Left lobe of liver (tissue), 2 donors: Measurements from ENCODE around the gene MEDAG. TPM values are rescaled to one million over a fixed set of nuclear protein-coding genes. Genes with fewer than 3 reads are reported as not detected.

Source experiments
- ATAC-seq: fragments of 200-7000 bp; cut with Tn5 transposase; one replicate; pipeline ENCODE4 v1.9.1; 2020; ENCODE audit warnings: mild to moderate bottlenecking, moderate library complexity
- DNase-seq: peaks from one replicate; pipeline ENCODE4 v3.0.0-alpha.2; 2020; ENCODE audit warnings: low spot score
- total RNA-seq: library from RNA; stranded (reverse); gene quantifications from one replicate; pipeline ENCODE4 v1.2.1, GENCODE V29; 2021
- donor health status: DM: no; HTN: no; CAD: no; lungs with moderate emphysema.
- donor health status: DM: no; HTN: yes; CAD: no.

The MEDAG gene
- total RNA-seq, 1 donor from 2014 or later: 0.18 TPM

DNA sequence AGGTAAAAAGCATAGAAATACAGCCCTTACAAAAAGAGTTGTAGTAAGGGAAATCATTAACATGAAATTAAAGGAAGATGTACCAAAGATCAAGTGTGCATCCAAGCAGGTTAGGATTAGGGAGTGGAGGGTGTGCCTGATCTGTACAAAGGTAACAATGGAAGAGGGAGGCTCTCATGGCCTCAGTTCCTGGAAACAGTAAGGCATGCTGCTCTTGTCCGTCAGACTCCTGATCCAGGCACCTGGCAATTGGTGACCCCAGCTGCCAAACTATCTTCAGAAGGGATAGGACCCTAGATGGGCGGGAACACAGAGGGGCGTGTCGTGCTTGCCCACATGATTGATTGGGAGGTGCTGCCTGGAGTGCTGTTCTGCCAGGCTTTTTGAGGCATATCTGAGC is 30.9 kb downstream of the MEDAG start:
- no peak for DNase-seq
- ATAC-seq: no peak

DNA sequence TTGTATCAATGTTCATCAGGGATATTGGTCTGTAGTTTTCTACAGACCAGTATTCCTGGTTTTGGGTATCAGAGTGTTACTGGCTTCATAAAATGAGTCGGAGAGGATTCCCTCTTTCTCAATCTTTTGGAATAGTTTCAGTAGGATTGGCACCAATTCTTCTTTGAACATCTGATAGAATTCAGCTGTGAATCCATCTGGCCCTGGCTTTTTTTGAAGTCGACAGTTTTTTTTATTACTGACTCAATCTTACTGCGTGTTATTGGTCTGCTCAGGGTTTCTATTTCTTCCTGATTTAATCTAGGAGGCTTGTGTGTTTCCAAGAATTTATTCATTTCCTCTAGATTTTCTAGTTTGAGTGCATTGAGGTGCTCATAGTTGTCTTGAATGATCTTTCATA is 37.8 kb downstream of the MEDAG start:
- DNase-seq (no peak), ATAC-seq (no peak)

DNA sequence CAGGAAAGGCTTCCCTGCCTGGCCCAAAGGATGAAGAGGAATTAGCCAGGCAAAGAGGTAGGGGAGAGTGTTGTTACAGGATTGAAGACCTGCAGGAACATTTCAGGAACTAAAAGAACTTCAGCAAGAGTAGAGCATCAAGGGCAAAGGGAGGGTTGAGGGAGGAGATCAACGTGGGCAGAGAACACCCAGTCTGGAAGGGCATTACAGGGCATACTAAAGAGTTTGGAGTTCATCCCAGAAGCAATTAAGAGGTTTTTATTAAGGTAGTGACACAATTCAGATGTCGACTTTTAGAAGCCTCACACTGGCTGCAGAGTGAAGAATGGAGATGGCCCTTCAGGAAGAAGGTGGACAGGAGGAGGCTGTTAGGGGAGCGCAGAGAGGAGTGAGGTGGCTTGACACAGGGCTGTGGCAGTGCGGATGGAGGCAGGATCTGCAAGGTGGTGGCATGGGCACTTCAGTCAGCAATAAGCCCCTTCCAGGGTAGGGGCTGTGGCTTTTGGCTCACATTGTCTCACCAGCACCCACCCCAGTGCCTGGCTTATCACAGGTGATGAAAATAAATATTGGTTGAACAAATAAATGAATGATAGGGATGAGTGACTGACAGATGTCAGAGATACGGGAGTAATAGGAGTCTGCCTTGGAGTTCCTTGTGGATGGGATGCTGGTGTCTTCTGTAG is 51.3 kb downstream of the MEDAG start:
- no peak for ATAC-seq
- DNase-seq: no peak

DNA sequence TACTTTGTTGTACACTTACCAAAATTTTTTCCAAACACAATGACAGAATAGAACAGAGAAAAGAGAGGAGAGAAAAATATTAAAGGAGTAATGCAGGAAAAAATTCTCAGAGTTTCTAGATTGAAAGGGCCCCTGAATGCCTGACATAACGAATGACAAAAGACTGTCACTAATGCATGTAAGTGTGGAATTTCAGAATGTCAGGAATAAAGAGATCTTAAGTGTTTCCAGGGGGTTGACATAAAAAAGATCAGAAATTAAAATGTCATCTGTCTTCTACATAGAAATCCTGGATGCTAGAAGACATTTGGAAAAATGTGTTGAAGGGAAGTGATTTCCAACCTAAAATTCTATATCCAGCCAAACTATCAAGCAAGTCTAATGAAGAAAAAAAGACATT is 53.6 kb downstream of the MEDAG start:
- no peak for DNase-seq
- ATAC-seq: no peak

DNA sequence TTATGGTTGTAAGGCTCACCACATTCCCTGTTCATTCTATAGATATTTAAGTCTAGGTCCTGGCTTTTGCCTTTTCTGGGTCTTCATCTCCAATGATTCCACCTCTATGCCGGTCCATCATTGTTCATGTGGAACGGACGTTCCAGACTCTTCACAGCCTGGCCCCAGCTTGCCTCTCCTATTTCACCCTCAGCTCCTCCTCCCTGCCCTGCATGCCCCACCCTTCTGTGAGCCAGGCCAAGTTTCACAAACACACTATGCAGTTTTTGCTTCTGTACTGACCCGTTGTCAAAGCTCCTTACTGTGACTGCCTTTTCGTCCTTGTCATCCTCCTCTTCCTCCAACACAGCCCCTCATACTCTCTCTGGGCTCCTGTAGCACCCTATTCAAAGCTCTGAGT is 57.7 kb downstream of the MEDAG start:
- DNase-seq (no peak), ATAC-seq (peak; percentile 42)

DNA sequence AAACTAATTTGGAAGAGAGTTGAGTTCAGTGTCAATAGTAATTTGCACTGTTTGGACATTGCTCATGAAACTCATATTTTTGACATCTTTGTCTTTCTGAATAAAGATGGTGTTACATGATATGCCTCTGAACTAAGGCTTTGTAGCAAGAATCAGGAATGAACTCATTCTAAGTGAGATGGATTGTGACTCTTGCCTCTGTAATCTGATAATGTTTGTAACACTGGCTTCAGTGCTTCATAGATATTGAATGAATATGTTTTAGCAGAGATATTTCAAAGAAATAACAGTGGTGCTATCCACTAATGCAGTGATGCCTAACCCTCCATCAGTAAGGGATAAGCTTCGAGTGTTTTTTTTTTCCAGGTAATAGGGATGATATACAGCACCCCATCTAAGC is 59.3 kb downstream of the MEDAG start:
- DNase-seq (no peak), ATAC-seq (no peak)

DNA sequence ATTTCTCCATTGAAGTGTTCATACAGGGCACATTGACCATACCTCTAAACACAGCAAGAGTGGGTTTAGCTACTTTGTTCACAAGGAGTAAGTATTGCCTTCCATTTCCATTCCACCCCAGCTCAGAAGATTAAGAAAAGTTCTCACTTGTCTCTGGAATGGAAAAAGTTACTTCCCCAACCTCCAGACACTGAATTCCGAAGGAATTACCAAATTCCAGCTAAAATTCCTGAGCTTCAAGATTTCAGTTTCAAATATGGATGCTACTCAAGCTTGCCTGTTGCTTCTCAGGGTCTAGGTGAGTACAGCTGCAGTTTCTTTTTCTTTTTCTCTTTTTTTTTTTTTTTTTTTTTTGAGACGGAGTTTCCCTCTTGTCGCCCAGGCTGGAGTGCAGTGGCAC is 60.0 kb downstream of the MEDAG start:
- DNase-seq (no peak), ATAC-seq (no peak)

DNA sequence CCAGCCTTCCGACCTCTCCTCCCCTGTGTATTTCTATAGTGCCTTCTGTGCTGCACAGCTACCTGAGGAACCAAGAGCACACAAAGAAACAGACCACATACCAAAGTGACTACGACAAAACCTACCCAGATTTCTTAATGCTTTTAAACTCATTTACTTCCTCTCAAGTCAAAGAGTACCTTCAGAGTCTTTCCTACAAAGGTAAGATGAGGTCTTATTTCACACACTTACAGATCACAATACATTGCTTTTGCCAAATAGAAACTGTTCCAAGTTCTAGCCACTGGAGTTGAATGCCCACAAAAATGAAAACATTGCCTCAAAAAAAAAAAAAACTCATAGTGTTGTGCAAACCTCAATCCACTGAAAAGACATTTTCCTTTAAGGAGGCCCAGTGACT is 62.8 kb downstream of the MEDAG start:
- no peak for DNase-seq
- ATAC-seq: no peak

DNA sequence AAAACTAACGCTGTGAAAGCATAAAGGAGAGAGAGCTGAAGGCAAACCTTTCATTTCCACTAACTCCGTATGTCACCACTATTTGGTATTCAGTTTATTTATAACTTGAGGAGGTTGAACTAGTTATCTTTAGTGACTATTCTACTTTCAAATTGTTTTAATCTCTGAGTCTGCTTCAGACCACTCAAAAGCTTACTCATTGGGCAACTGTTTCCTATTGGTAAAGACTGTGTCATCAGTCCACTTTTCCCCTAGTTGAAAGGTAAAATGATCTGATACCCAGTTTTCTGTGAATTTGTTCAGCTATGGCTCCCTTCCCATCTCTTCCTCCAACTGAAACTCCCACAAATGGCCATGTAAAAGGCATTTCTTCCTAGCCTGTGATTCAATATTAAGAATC is 65.5 kb downstream of the MEDAG start:
- DNase-seq: no peak
- ATAC-seq: no peak

DNA sequence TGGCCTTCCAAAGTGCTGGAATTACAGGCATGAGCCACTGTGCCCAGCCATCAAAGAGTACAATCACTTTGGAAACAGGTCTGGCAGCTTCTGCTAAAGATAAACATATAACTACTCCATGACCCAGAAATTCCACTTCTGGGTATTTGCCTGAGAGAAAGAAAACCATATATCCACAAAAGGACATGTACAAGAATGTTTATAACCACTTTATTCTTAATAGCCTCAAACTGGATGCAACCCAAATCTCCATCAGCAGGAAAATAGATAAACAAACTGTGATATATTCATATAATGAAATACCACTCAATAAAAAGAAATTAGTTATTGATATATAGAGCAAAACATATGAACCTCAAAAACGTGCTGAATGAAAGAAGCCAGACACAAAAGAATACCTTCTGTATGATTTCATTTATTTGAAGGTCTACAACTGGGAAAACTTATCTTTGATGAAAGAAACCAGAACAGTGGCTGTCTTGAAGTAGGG is 66.9 kb downstream of the MEDAG start:
- ATAC-seq (no peak), DNase-seq (no peak)

DNA sequence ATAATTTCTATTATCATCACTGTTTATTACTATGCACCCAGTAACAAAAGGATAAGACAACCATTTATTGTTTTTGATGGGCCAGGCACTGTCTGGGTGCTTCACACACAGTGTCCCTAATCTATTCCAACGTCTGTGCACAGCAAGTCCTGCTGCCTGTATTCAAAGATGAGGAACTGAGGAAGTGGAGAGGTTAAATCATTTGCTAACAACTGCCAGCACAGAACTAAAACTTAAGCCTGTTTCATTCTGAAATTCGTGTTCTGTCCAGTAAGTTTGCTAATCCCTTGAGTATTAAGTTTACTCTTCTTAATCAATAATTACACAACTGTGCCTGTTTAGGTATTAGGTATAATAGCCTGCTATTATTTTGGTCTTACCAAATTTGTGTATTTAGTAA is 68.3 kb downstream of the MEDAG start:
- no peak for ATAC-seq
- DNase-seq: no peak

Other genes with a start within 250 kb of the MEDAG start
- gene ALOX5AP, start 170.7 kb upstream of the MEDAG start, total RNA-seq: 1.5 TPM
- gene TEX26, start 26.4 kb downstream of the MEDAG start, total RNA-seq: not detected